Sciatic nerve (tissue), 2 donors: ENCODE results near the gene ADTRP. TPM values are rescaled to one million over a fixed set of nuclear protein-coding genes. Genes with fewer than 3 reads are reported as not detected.

Experiments used
- ATAC-seq: fragments of 200-7000 bp; cut with Tn5 transposase; one replicate; pipeline ENCODE4 v1.9.1; 2020; ENCODE audit warnings: mild to moderate bottlenecking, moderate library complexity
- DNase-seq: peaks from one replicate; pipeline ENCODE4 v3.0.0-alpha.2; 2020; ENCODE audit warnings: low spot score
- intact Hi-C: fragments of 100-400 bp; cut with DNase I; formaldehyde crosslinking; loops from one replicate; pipeline ENCODE4 v1.14.2; 2022
- total RNA-seq: library from RNA; stranded (reverse); fragmentation: NEBNext Ultra II Directional; extraction: Animal tissue kit (Norgen Biotek cat#: 25700); gene quantifications from one replicate; pipeline ENCODE4 v1.2.1, GENCODE V29; 2021
- donor health status: DM: no; HTN: no; CAD: no.
- donor health status: DM: no; HTN: no; CAD: no.

Gene ADTRP
- total RNA-seq, 1 donor from 2014 or later, result 0.76 TPM

DNA sequence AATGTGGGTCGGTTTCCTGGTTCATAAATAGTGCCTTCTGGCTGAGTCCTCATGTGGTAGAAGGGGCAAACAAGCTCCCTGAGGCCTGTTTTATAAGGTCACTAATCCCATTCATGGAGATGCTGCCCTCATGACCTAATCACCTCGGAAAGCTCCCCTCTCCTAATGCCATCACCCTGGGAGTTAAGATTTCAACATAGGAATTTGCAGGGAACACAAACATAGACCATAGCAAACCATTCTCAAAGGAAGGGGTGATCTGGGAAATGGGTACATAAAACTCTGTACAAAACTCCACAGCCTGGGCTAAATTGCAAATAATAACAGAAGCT is 1.5 kb upstream of the ADTRP start:
- intact Hi-C loops, result no loop called here
- DNase-seq, result no peak
- no peak for ATAC-seq

DNA sequence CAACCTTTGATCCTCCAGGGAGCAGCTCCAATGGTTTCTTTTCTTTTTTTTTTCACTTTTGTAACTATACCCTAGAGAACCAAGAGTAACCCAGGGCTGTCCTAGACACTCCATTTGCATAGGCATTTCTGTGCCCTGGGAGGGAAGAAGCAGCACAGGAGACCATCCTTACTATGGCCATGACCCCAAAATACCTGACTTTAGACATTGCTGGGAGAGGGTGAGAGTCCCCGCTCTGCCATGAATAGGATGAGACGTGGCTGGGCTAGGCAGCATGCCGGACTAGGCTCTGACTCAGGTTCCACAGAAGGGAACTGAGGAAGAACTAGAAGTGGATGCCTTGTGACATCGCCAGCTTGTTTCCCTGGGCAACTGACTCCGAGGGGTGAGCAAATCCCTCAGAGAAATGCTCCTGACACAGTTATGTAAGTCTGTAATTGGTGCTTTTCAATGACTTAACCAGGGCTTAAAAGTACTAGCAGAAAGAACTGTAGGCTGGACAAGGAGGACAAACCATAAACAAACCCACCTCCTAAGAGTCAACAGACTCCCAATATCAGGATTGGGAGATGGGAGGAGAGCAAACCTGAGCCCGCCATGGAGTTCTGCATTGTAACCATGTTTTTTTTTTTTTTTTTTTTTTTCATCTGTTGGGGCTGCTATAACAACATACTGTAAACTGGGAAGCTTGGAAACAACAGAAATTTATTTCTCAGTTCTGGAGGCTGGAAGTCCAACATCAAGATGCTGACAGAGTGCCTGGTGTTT is 910 bp upstream of the ADTRP start:
- no peak for DNase-seq
- peak; percentile 53 for ATAC-seq
- intact Hi-C loops, result no loop called here

DNA sequence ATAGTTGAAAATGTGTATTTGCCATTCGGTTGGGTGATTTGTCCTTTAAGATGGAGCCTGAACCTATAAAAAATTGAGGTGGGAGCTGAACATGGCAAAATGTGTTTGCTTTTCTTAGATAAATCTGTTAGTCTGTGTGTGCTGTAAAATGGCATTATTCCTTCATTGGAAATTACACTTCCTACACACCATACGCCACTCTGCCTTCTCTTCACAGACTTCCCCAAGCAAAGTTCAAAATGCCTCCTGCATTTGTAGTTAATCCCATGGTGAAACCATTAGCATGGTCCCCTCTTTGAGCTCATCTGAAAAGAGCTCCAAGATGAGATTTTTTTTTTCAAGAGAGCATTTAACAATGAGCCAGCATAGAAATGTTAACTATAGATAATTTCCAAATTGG is 567 bp downstream of the ADTRP start:
- intact Hi-C loops, result no loop called here
- no peak for DNase-seq
- no peak for ATAC-seq

DNA sequence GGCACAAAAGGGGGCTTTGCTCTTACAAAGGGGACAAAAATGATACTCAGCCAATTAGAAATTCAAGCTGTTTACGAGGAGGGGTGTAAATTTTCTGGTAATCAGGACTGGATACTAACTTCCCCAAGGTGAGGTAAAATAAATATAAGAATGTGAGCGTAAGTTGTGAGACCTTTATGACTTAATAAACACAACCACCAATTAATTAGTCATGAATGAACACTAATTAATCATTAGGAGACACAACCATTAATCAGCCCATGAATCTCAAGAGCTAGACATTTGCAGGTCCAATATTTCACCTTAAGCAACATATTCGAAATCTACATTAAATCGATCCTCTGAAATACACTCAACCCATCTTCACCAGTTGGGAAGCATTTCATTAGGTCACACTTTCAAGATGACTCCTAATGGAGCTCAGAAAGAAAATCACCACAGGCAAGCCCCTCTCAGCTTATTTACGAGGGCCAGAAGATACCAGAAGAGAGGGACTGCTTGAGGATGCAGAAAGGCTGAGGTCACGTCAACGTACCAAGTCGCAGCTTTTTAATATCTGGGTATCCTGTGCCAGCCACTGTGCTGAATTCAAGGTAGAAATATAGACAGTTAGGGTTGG is 2.7 kb downstream of the ADTRP start:
- intact Hi-C loops, result no loop called here
- no peak for ATAC-seq

DNA sequence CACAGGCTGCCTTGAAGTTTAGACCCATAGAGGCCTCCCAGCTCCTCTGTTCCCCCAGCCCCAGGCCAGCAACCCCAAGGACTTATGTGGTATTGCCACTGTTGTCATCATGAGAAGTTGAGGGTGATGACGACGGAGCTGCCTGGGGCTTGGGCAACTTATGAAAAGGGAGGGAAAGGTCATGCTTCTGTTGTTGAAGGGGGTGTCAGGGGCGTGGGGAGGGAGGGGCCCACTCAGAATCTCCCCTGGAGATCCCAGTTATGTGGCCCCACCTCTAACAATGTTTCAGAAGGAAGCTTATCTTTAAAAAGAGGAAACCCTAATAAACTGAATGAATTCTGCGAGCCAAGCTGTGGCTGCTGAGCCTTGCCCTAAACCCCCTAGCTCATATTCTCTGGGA is 4.2 kb downstream of the ADTRP start:
- DNase-seq (no peak), ATAC-seq (no peak)
- intact Hi-C loops, result no loop called here

More for the DNA sequence above, 2.7 kb downstream of the ADTRP start:
- no peak for DNase-seq

DNA sequence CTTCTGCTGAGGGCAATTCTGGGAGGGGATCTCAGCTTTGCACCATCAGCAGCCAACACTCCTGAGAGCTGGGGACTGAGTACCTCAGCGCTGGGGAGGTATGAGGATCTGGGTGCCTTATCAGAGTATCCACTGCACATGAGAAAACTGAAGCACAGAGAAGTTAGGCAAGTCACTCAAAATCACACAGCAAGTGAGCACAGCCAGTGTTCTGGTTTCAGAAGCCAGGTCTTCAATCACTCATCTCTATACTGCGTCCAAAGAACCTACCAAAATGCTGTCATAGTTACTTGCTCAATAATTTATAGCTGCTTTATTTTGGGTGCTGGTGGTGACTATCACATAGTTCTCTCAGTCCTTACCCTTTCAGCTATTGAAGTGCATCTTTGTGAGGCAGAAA is 5.0 kb downstream of the ADTRP start:
- intact Hi-C loops, result no loop called here
- ATAC-seq (no peak), DNase-seq (no peak)

DNA sequence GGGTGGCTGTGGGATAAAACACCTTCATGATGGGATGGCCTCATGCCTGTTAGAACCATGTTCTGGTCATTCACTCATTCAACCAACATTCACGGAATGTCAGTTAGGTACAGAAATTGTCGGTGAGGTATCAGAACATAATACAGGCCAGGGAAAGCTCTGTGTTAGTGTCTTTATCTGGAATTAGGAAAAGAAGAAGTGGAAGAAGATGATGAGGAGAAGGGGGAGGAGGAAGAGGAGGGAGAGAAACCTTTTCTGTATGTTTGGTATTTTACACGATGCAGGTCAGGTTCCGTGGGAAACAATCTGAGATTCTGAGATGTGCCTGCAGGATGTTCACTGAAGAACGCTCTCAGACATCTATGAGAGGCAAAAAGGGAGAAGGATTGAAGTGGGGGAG is 5.6 kb downstream of the ADTRP start:
- intact Hi-C loops, result no loop called here
- ATAC-seq, result no peak

DNA sequence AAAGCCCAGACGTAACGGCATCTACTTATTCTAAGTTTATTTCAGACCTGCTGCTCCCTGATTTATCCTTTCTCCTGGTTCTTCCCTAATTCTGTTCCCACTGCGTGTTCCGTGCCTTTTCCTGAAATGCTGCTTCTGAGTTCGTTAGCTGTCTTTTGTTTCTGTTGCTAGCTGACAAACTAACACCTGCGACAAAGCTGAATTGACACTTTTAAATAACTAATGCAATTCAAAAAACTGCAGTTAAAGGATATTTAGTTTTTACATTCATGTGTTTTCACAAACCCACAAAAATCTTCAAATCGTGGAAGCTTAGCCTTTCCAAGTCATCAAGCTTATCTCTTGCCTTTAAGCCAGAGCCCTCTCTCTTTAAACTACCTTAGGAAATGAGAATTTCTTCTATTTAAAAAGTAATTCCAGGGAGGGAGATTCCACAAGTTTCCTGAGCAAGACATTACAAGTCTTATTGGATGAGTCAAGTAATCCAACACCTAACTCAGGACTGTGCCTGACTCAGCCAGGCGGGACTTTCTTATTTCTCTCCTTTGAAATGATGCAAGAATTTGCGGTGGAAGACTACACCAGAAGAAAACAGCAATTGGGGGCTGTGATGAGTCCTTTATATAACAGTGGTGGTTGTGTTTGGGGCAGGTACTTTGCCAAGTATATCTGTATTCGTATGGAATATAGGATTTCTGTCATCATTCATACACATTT is 6.3 kb downstream of the ADTRP start:
- intact Hi-C loops, result no loop called here
- DNase-seq, result no peak

More for the DNA sequence above, 5.6 kb downstream of the ADTRP start:
- DNase-seq, result no peak

DNA sequence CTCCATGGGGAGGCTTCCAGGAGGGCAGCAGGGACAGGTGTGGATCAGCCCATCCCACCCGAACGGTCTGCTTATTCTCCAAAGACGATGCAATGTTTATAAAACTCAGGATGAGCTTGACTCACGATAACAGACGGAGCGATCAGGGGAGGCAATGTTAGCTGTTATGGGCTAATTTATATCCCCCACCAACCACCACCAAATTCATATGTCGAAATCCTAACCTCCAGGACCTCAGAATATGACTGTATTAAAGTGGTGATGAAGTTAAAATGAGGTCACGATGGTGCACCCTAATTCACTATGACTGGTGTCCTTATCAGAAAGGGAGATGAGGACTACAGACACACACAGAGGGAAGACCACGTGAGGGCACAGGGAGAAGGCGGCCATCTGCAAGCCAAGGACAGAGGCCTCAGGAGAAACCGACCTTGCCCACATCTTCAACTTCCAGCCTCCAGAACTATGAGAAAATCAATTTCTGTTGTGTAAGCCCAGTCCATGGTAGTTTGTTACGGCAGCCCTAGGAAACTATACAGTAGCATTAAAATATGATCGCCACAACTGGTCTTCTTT is 7.0 kb downstream of the ADTRP start:
- no peak for DNase-seq
- no peak for ATAC-seq
- intact Hi-C loops, result no loop called here

More for the DNA sequence above, 6.3 kb downstream of the ADTRP start:
- no peak for ATAC-seq

DNA sequence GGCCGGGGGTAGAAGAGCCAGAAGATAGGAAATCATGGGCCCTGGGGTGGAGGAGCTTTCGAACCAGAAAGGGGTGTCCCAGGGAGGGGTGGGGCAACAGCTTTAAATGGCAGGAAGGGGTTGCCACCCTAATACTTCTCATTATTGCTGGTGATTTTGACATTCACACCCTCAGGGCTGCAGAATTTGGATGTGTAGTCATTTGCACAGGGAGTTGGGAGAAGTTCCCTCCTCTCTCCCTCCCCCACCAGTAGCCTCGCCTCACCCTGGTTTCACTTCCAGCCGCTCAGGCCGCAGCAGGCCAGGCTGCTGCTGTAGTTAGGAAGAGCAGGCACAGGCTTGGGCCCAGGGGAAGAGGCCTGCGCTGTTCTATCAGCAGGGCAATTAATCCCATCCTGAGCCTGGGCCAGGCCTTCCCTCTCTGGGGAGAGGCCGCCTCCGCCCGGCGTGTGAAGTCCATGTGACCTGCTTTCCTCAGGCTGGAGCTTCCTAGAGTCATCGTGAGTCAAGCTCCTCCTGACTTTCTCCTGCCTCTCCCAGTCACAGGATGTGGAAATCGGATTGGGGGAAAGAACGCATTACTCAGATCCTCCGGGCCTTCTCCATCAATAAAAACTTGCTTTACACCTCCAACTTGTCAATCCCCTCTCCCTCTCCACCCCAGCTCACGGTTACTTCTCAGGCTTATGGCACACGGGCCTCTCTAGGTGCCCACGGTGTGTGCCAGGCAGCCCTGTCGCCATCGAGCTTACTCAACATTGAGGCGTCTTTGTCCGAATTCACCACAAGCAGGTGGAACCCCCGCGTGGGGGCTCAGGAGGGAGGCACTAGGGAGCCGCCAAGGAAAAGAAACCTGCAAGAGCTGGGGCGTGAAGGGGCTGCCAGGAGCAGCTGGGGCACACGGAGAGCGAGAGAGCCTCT is 7.8 kb downstream of the ADTRP start:
- intact Hi-C loops, result no loop called here
- ATAC-seq, result peak; percentile 99

DNA sequence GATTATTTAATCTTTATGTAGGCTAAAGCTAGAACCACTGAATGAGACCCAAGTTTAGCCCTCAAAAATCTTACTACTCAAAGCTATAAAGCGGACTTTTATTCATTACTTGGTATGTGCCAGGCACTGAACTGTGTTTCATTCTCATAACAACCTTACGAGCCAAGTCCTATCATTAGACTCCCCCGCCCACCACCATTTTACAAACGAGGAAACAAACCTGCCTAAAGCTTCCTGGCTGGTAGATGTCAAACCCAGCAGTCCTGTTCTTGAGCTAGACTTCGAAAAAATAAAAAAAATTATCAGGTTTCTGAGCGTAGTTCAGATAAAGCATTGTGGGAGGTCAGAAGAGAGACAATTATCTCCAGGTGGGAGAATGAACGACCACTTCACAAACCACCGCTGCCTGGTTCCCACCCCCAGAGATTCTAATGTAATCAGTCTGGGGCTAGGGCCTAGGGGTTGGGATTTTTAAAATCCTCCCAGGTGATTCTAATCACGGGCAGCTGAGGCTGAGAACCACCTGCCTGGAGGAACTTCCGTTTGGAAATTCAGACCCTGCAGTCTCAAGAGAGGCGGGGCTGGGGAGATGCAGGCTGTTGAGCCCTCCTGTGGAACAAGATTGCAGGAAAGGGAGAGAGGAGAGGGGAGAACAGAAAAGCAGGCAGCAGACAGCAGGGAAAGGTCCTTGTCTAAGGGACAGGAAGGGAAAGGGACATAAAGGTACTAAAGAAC is 8.6 kb downstream of the ADTRP start:
- DNase-seq (no peak), ATAC-seq (no peak)
- intact Hi-C loops, result no loop called here

More for the DNA sequence above, 7.8 kb downstream of the ADTRP start:
- DNase-seq, result peak; percentile 92

DNA sequence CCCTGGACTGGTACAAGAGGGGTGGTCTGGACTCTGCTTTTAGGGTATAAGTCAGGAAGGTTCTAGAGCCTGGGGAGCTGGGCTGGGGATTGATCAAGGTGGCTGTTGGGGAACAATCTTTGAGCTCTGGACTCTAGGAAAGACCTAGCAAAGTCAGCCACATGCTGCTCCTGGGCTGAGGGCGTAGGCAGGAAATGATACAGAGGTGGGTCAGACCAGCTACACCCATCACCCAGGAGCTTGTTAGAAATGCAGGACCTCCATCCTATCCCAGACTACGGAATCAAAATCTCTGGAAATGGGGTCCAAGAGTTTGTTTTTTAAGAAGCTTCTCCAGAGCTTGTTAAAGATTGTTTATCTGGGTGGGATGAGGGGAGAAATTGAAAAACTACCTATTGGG is 9.4 kb downstream of the ADTRP start:
- intact Hi-C loops, result no loop called here
- DNase-seq, result no peak
- ATAC-seq, result no peak

DNA sequence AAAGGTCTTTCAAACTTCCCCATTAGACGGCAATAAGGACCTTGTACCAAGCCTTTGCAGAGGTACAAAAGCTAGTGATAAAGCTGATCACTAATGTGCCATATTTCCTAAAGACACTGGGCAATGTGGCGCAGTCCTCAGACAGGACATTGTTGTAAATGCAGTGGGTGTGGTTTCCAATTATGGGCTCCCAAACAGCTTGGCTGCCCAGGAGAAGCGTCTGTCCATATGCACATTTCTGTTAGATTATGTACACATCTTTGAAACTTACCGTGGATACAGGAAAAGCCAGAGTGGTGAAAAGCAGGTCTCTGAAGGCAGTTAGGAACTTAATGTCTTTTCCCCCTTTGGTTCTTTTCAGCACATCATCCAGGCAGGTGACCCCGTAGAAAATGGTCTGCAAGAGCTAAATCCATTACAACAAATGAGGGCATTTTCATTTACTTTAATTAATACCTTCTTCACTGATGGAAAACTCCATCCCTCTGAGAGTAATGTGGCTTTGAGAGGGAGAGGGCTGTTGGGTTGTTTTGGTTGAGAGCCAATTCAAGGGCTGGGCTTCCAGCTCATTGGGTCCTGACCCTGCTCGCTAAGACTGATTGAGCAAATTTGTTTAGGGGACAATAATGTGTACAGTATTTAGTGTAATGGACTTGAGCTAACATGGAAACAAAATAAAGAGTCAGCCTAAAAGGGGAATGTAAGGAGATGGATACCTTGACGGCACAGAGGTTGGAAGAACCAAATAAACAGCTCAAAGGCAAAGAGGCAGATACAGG is 10.4 kb downstream of the ADTRP start:
- no peak for ATAC-seq
- intact Hi-C loops, result no loop called here
- no peak for DNase-seq

DNA sequence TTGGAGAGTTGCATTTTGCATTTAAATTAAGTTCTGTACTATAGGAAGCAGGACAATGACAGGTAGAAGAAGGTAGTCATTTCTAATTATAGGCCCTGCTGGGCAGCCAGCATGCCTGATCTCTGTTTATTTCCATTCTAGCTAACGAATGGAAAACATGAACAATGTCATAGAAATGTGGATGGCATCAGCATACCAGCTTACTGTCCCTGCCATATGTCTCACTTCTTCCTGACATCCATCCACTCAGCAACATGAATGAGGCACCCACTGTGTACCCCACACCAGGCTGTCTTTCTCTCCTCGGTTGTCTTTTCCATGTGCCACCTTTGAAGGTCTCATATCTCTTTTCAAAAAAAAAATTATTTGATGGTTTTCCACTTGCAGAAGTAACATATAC is 11.1 kb downstream of the ADTRP start:
- no peak for ATAC-seq
- no peak for DNase-seq
- intact Hi-C loops, result no loop called here

DNA sequence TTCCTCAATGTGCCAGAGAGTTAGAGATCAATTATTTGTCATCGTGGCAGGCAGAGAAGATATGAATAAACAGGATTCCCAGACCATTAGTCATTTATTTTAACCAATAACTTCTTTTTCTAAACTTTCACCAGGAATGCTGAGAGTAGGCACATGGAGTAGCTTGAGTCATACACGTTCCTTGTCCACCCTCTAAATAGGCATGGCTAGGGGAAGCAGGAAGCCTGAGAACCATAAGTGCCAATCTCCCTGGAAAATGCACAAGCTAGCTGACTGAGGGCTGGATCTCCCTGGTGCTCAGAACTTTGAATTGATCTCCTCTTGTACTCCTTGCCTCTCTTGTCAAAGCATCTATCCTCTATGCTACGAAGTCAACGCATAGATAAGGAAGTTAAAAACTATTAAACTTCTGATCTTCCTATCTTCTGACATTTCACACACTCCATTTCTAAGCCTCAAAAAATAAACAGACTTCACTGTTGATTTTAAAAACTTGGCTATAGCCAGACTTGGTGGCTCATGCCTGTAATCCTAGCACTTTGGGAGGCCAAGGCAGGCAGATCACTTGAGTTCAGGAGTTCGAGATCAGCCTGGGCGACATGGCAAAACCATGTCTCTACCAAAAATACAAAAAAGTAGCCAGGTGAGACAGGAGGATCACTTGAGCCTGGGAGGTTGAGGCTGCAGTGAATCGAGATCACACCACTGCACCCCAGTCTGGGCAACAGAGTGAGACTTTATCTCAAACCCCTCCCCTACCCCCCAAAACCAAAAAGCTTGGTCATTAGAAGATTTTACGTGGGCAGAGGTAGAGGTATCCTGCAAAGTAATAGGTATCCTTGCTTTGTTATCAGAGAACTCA is 11.8 kb downstream of the ADTRP start:
- intact Hi-C loops, result no loop called here
- ATAC-seq (no peak), DNase-seq (no peak)

DNA sequence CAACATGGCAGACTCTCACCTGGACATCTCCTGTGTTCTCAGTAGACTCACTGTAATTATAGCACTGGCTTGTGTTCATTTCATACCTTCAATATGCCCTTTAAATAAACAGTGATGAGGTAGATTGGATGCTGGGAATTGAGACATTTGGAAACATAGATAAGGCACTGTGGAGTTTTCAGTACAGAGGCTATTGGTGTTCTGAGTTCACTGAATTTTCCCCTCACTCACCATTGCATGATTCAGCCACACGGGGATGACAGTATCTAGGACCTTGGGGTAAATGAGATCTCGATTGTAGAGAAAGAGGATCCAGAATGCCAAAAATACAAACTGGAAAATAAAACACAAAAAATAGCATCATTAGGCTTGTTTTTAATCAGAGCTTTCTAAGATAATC is 12.6 kb downstream of the ADTRP start:
- no peak for DNase-seq
- no peak for ATAC-seq
- intact Hi-C loops, result no loop called here

DNA sequence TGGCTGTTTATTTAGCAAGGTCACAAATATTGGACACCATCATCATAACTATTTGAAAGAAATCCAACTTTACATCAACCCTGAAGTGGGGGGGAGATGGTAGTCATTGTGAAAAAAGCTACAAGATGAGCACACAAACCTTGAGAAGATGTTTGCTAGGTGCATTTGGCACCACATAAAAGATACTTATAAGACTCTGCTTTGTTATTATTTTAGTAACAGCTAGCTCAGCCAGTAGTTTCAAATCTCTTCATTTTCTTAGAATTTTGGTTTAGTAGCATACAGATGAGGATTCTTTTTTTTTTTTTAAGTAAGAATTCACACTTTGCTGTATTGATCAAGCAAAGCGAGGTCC is 14.4 kb downstream of the ADTRP start:
- ATAC-seq (no peak), DNase-seq (no peak)
- intact Hi-C loops, result no loop called here
